NCI-H1417 (cell line): ENCODE results near the gene USP21.

Experiments used
- DNase-seq, 3 experiments: peaks; one replicate each; lab custom pipeline; 2025; lab: John Stamatoyannopoulos, UW

The USP21 gene

DNA sequence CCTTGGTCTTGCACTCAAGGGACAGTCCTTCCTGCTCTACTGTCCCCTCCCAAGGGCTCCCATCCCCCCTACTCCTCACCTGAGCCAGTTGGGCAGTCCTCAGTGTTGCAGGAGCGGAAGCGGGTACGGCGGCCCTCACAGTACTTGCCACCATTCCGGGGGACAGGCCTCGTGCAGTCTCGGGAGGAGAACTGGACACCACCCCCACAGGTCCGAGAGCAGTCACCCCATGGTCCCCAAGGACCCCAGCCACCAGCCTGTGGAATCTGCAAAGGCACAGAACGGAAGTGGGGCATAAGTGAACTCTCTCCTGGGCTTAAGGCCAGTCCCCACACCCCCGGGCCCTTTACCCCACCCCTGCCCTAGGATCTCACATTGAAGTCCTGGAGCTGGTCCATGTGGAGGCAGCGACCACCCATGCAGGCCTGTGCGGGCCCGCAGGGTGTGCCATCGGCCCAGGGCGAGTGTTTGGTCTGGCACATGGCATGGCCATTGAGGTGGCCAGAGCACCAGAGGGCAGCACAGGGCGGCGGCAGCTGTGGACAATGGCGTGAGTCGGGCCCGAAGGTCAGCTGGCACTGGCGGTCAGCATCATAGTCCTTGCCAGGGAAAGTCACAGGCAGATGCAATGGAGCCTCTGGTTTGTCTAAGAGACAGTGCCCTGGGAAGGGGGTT, 34.4 kb downstream of the USP21 start:
- no peak for DNase-seq

DNA sequence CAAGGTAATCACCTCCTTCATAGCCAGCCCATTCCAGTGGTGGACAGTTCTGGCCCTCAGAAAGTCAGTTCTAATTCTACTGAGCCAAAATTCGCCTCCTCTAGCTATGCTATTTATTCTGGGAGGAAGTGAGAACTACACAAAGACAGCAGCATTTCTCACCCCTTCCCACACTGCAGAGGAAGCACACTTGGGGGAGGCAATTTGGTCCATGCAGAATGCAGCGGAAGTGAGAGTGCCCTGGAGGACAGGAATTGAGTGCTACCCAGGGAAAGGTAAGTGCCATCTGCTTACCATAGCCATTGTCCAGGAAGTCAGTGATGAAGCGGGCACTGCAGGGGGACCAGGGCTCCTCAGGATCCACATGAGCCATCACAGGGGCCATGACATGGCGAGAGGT, 35.9 kb downstream of the USP21 start:
- no peak for DNase-seq

DNA sequence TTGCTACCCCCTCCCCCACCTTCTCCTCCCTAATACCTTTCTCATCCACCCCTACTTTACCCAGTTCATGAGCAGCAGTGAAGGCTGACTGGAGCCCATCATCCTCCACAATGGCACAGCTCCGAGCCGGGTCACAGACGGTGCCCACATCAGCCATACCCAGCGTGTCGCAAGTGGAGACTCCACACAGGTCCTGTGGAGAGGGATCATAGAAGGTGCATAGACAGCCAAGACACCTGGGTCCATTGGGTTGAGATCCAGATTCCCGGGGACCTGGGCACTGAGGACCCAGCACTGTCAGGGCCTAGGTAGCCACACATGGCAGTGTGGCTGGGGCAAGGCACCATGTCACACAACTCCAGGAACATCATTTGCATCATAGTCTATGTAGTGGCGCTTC, 36.8 kb downstream of the USP21 start:
- no peak for DNase-seq

DNA sequence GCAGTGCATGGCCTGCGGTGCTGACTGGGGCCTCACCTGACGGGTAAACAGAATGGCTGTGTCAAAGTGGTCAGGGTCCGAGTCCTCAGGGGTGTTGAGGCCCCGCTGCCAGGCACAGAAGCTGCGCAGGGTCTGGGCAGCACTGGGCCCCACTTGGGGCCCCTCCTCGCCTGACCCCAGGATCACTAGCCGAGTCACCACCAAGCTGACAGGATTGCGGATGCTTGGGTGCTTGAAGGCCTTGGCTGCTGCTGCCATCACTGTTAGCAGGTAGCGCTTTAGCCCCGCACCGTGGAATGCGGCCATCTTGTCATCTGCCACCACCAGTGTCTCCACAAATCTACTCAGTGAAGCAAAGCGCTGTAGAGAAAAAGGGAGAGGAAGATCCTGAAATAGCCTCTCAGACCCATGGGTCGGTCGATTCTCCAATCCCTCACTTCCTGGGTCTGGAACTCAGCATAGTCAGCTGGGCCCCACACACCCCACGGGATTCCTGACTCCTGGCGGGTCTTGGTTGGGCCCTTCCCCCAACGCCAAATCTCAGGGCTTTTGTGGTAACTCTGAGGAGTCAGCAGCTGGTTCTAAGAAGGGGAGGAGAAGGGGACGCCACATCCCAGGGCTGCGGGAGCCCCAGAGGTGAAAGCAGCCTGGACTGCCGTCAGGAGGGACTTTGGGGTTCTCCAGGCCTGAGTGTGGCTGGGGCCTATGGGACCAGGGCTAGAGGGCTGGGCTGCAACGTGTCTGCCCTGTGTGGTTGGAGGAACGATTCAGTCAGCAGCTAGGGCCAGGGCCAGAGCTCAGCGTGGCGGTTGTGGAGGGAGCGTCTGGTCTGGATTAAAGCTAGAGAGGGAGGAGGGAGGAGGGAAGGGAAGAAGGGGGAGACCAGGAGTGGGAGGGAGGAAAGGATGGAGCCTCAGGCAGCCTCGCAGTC, 37.5 kb downstream of the USP21 start:
- no peak for DNase-seq

DNA sequence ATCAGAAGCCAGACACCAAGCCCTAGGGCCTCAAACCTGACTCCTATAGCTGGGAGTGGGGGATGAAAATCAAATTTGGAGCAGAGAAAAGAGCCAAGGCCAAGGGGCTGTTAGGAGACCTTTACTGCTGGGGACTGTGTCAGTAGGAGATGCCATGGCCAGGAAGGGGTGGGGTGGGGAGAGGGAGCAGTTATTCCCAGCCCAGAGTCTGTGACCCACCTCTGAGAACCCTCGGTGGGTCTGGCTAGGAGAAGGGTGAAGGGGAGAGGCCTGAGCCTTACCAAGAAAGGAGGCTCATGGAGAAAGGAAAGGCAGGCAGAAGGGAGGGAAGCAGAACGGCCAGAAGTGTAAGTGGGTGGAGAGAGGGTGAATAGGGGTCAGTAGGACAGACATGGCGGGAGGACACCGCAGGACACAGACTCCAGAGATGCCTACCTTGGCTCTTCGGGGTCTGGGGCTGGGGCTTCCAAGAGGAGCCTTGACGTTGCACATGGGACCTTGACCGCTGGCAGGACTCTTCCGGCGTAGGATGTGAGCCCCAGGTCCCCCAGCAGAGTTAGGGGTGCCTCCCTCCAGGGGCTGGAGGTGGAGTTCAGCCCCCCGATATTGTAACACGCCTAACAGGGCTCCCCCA, 38.4 kb downstream of the USP21 start:
- no peak for DNase-seq

DNA sequence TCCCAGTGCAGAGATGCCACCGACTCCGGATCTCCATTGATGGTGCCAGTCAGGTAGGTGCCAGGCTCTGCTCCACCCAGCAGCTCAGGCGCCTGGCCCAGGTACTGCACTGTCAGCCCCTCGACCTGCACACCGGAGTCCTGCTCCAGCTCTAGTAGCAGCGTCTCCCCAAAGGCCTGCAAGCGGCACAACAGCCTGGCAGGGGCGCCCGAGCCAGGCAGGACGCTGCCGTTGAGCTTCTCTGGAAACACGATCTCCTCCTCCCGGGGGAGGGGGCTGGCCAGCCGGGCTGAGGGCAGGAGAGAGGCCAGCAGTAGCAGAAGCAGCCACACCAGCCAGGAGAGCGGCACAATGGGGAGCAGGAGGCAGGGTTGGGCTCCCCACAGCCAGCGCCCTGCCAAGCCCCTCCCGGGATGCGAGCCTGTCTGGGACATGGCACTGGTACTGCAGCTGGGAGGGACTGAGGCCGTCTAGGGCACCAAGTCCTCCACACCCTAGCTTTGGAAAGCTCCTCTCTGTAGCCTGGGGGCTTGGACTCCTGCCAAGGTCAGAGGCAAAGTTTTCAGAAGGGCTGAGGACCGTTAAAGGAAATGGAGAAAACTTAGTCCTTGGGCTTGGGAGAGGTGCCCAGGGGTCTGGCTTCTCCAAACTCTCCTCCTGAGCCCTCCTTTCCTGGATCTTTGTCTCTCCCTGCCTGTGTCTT, 39.0 kb downstream of the USP21 start:
- peak; percentile 16 to 45 (median 22) for DNase-seq

DNA sequence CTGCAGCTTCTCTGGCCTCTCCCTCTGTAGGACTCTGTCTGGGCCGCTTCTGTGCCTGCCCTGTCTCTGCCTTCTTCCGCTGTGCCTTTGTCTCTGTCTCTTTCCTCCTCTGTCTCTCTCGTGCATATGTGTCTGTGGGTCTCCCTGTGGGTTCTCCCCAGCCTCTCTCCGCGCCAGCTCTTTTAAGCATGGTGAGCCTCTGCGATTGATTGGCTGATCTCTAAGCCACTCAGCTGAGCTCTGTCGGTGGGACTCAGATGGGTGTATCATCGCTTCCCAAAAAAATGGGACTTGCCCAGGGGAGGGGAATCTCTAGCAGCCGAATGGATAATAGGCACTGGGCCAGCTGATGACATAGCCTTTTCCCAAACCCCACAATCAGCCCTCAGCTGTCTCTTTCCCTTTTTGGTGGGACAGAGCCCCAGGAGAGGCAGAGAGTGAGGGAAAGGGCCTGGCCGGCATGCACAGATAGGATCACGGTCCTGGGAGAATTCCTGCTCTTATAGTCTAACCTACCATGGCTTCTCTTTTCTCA, 39.7 kb downstream of the USP21 start, which contains the start of gene ADAMTS4:
ADAMTS4 (minus strand) TSS at position 158 of the 535 bp plus-strand sequence. CDS start 427 bp downstream, outside the sequence.
- no peak for DNase-seq

DNA sequence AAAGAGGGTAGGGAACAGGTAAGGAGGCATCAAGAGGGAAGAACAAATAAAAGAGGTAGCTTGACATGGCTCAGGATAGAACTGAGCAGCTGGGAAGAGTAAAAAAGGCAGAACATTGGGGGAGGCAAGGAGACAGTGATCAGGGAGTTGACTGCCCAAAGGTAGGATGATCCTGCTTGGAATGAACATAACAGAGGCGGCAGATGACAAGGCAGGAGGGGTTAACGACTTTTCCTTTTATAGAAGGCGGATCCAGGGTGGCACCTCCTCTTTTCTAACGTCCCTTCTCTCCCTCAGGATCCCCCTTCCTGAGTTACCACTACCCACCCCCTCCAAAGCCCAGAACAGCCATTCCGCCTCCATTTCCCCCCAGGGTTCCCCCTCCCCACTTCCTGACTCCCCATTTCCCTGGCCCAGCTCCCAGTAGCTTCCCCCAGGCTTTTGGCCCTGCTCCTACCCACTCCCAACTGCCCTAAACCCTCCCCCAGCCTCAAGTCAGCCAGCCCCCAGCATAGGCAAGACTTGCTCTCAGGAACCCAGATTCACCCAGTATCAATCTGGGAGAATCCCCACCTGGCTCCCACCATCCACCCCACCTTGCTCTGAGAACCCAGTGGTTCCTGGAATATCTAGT, 40.3 kb downstream of the USP21 start:
- DNase-seq: no peak

DNA sequence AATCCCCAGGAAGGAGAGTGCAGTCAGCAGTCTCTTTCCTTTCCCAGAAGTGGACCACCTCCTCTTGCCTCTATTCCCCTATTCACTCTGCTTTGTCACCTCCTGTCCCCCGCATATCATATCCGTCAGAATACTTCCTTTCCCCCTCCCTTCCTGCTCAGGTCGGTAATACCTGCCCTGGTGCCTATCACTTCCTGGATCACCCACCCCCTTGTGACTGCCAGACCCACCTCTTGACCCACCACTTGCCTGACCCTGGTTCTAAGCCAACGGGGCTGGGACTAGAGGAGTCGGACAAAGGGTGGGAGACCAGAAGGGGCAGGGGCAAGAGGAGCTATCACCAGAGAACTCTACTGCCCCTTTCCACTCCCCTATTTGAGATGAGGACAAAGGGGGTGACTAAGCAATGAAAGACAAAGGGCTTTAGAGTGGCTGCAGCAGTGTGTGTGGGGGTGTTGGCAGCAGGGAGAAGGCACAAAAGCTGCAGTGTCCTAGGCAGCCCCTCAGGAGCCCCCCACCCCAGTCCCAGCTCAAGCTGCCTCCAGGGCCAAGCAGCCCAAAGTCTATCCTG, 41.2 kb downstream of the USP21 start:
- DNase-seq: no peak

DNA sequence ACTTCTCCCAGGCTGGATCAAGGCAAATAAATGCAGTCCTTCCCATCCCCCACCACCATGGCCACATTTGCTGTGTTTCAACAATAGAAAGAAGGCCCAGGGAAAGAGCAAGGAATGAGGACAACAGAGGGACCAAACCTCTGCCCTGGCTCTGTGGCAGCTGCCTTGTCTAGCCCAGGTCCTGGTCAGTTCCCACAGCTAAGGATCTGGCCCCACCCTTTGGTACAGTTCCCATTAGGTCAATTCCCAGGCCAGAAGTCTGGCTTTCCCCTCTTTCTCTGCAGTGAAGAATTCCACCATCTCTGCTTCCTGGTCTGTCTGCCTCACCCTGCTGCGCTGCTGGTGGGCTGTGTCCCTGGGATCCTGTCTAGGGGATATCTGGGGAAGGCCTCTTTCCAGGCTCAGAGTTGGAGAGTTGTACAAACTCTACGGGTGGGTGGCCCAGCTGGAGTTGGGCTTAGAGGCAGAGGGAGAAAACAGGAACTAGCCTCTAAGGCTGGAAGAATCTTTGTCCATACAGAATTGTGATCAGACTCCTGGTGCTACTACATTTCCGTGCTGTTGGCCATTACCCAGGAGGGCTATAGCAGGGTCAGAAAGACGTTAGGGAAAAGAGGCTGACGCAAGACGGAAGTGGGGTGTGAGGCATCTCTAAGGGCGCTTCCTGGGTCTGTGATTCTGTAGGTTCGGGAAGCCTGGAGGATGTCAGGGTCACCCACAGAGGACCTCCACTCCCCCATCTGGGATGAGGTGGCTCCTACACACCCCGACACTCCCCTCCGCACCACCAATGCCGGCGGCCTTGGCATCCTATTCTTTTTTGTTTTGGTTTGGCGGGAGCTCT, 41.9 kb downstream of the USP21 start:
- DNase-seq: no peak

DNA sequence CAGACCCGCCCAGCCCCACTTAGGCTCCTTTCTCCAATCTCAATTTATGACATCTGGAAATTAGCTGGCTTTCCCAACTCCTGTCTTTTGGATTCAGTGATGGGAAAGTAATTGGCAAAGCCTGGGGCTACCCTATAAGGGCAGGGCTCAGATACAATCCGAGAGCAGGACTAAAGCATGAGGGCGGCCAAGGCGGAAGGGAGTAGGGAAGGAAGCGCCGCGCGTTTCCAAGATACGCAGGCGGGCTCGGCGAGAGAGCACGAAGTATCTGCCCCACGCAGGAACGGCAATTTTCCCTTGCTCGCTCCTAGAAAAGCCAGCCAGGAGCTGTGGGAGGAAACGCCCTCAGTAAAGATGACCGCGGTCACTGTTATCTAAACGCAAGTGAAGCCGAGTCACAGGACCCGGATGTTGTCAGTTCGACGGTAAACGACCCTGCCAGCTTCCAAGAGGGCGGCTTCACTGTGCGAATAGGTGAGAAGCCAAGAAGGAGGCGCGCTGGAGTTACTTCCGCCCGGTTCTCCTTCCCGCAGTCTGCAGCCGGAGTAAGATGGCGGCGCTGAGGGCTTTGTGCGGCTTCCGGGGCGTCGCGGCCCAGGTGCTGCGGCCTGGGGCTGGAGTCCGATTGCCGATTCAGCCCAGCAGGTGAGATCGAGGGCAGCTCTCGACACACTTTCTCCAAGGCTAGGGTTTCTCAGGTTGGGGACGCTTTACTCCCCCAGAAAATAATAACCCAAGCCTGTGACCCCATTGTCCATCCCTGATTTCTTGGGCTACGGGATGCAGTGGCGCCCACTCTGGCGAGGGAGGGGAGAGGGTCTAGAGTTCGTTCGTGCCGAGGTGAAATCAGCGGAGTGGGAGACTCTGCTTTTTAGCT, 42.8 kb downstream of the USP21 start, which contains the start of gene NDUFS2:
NDUFS2 (plus strand) TSS at position 532 of the 877 bp plus-strand sequence; CDS start at position 551, 19 bp downstream.
- DNase-seq: peak; percentile 97 to 100 (median 100)

DNA sequence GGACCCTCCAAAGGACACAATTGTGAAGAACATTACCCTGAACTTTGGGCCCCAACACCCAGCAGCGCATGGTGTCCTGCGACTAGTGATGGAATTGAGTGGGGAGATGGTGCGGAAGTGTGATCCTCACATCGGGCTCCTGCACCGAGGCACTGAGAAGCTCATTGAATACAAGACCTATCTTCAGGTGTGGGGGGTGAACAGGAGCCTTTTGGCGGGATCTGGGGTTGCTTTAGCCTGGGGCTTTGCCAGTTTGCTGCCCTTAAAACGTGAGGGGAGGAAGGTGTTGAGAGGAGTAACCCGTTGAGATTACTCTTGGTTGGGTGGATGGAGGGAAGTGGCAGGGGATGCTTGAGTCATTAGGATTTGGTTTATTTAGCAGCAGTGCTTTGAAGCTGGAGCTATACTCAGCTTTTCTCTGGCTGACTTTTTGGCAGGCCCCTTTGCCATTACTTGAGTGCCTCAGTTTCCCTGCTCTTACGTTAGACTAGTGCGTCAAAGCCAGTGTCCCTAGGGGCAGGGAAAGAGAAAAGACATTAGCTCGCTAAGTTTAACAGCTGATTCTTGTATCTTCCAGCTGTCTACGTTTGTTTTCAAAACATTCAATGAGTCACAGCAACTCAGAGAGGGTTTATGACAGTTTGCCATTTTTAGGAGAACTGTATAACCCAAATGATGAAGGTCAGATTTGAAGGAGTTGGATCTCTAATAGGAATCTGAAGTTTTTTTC, 47.3 kb downstream of the USP21 start:
- DNase-seq: no peak

DNA sequence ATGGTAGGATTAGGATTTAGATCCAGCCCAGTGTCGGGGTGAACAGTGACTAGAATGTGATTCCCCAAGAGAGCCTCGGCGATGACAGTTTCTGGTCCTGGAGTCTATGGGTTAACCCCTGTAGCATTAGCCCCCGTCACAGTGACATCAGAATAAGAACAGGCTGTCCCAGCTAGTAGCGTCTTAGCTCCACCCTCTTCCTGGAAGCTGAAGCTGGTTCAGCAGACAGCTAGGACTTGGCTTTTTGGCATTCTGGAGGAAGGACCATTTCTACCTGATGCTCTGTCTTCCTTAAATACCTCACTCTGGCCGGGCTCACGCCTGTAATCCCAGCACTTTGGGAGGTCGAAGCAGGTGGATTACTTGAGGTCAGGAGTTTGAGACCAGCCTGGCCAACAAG, 47.9 kb downstream of the USP21 start:
- no peak for DNase-seq

DNA sequence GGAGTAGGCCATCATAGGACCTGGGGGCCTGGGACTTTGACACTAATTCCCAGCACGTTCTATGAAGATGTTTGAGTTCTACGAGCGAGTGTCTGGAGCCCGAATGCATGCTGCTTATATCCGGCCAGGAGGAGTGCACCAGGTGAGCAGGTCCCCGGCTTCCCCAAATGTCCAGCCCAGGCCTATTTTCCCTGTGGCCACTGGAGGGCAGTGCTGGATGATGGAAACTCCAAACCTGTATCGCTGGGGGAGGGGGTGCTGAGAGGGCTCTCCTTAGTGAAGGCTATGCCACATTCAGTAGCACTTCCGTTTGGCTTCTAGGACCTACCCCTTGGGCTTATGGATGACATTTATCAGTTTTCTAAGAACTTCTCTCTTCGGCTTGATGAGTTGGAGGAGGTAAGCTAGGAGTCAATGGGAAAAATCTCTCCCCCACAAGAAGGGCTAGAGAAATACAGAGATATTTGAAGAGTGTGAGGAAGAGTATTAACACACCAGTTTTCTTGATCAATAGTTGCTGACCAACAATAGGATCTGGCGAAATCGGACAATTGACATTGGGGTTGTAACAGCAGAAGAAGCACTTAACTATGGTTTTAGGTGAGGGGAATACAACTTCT, 50.6 kb downstream of the USP21 start:
- DNase-seq: peak; percentile 53 to 88 (median 82)

DNA sequence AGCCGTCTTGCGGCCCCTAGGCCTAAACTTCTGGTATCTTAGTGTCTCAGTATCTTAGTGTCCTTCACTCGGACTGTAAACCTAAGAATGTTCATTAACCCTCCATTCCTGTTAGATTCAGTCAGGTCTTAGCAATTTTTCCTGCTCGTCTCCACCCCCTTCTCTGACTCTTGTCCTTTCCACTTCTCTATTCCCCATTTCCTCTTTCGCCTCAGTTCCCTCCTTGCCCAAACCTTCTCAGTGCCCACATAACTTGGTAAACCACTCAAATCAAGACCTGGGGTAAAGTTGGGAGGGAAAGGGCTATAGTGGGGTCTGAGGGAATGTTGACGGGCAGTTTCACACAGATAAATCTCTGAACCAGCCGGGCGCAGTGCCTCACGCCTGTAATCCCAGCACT, 55.1 kb downstream of the USP21 start:
- DNase-seq: no peak

DNA sequence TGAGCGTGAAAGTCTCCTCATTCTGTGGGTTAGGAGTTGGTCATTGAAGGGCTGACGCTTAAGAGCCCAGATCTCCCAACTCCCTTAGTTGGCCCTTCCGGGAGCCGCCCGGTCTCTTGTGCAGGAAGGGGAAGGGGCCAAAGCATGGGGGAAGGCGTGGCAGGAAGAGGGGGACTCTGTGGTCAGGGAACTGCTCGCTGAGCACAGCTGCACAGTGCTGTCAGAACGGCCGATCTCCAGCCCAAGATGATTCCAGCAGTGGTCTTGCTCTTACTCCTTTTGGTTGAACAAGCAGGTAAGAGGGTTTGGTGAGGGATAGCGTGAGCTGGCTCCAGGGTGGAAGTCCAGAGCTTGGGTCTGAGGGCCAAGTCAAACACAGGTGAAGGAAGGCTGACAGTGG, 55.8 kb downstream of the USP21 start, which contains the start of gene FCER1G:
FCER1G (plus strand) TSS at position 220 of the 400 bp plus-strand sequence; CDS start at position 247, 27 bp downstream.
- no peak for DNase-seq
